NCI-H1092 treated with DMSO at 0.1 percent for 48 hours (cell line): ENCODE results near the gene SRRM5.
"Not testable (repeated sequence)": the region's sequence is repeated elsewhere in the genome, so short reads cannot be mapped to it uniquely, and the experiment has no call there.

Experiments used
- DNase-seq: peaks from one replicate; lab custom pipeline; 2025; lab: John Stamatoyannopoulos, UW

SRRM5 gene

GRCh38 chr19:43616306-43616705, 4.4 kb downstream of the SRRM5 start:
- no peak for DNase-seq

GRCh38 chr19:43616954-43617353, 5.1 kb downstream of the SRRM5 start:
- no peak for DNase-seq

GRCh38 chr19:43618921-43619261, 7.0 kb downstream of the SRRM5 start:
- peak; percentile 52 for DNase-seq

- peak; percentile 87 for DNase-seq
Measured at GRCh38 chr19:43619262-43620060, 7.6 kb downstream of the SRRM5 start, which contains the start of gene ZNF428. Gene ZNF428, minus strand, starts transcription at chr19:43619629. Its CDS starts 5,325 bp downstream, at chr19:43614304.

- no peak for DNase-seq
Measured at GRCh38 chr19:43620061-43621001, 8.4 kb downstream of the SRRM5 start.

- DNase-seq = no peak
Measured at GRCh38 chr19:43622070-43622469, 10.2 kb downstream of the SRRM5 start.

- no peak for DNase-seq
Measured at GRCh38 chr19:43622956-43623355, 11.1 kb downstream of the SRRM5 start.

GRCh38 chr19:43623889-43624670, 12.2 kb downstream of the SRRM5 start:
- no peak for DNase-seq

- DNase-seq = no peak
Measured at GRCh38 chr19:43624933-43625332, 13.0 kb downstream of the SRRM5 start.

- DNase-seq = no peak
Measured at GRCh38 chr19:43625918-43626579, 14.2 kb downstream of the SRRM5 start.

GRCh38 chr19:43626838-43627237, 14.9 kb downstream of the SRRM5 start:
- no peak for DNase-seq

- no peak for DNase-seq
Measured at GRCh38 chr19:43628646-43629326, 16.9 kb downstream of the SRRM5 start.

GRCh38 chr19:43631491-43631890, 19.6 kb downstream of the SRRM5 start:
- DNase-seq = no peak

- no peak for DNase-seq
Measured at GRCh38 chr19:43633520-43633919, 21.6 kb downstream of the SRRM5 start.

GRCh38 chr19:43634068-43634467, 22.2 kb downstream of the SRRM5 start:
- DNase-seq = no peak

- no peak for DNase-seq
Measured at GRCh38 chr19:43634506-43634871, 22.6 kb downstream of the SRRM5 start.

- DNase-seq = no peak
Measured at GRCh38 chr19:43634872-43635560, 23.1 kb downstream of the SRRM5 start.

- not testable (repeated sequence) for DNase-seq
Measured at GRCh38 chr19:43635561-43635940, 23.7 kb downstream of the SRRM5 start.

GRCh38 chr19:43636121-43636683, 24.3 kb downstream of the SRRM5 start:
- DNase-seq = no peak
